ENCODE measurements around the gene RING1. TPM values are rescaled to one million over a fixed set of nuclear protein-coding genes. Genes with fewer than 3 reads are reported as not detected.

Gene RING1
- total and polyA plus RNA-seq, 10 of the 15 experiments (the other 5 are each of a cell fraction or from before 2014, with no cell fraction given): 2.0 to 27.2 (median 15.8) TPM

- H3K9ac ChIP-seq (ENCODE audit: control insufficient read depth, insufficient read depth, low read length): no peak overlapping the region
- WGBS (ENCODE audit: insufficient coverage, insufficient replicate concordance, low lambda C conversion rate, missing lambda C conversion rate): 14% methylated on average over 7 of the region's 7 CpGs
- FAIRE-seq (no peak), DNase-seq (ENCODE audit: low read depth, low spot score) (no peak), ATAC-seq (no peak)
- peaks cover under 1 to 9% of the 10 kb centered on the region in 2 experiments; a peak in 1 of 4 replicates for H3K36me3 ChIP-seq (ENCODE audit: control insufficient read depth in 2 of 2, insufficient read depth in 2 of 2, low read length in 1 of 2)
- no peak overlapping the region for H3K4me2 ChIP-seq (ENCODE audit: control insufficient read depth, insufficient read depth)
- H3K4me3 ChIP-seq: no peak overlapping the region
- ChIA-PET POLR2A (interaction anchor here (0.5 kb wide), 1 partner anchor 18 kb away, joined by 5 read pairs; no protein-coding TSS in a partner anchor), SMC1A (ENCODE audit: uncharacterized antibody, unreplicated experiment) (interaction anchor here (1.3 kb wide), 1 partner anchor 30 kb away, joined by 3 read pairs; no protein-coding TSS in a partner anchor), RAD21 (ENCODE audit: unreplicated experiment) (interaction anchor here (1.2 kb wide), 1 partner anchor 59 kb away, joined by 4 read pairs; no protein-coding TSS in a partner anchor), CTCF (interaction anchor here (0.6 to 1.3 kb wide), 5 partner anchors 17 to 58 kb away, joined by 3 read pairs; no protein-coding TSS in a partner anchor)
- no peak overlapping the region for H3K27ac ChIP-seq (ENCODE audit: control insufficient read depth, insufficient read depth)
- intact Hi-C loops (cut with micrococcal nuclease; ENCODE audit: unreplicated experiment): no loop called here
- no peaks in the 10 kb centered on the region for H3K4me1 ChIP-seq (ENCODE audit: control insufficient read depth, insufficient read depth, low read length)
- no peaks in the 10 kb centered on the region for H3K9me3 ChIP-seq (replicated peaks; ENCODE audit: control insufficient read depth, insufficient read depth, low read length)
- BruUV-seq (replicated peaks): no TSS peak
- H3K27me3 ChIP-seq (replicated peaks in 1 of 2; ENCODE audit: control insufficient read depth in 2 of 2, insufficient read depth in 2 of 2, low read length in 1 of 2): peaks cover 2 to 5% of the 10 kb centered on the region in 2 experiments
- H2AFZ ChIP-seq (ENCODE audit: control insufficient read depth, low read depth, low read length): no peak overlapping the region
- H3K79me2 ChIP-seq (ENCODE audit: control insufficient read depth, insufficient read depth, low read length): no peaks in the 10 kb centered on the region
- in situ Hi-C loops (cut with MboI): no loop called here
- no peaks in the 10 kb centered on the region for H4K20me1 ChIP-seq (ENCODE audit: control insufficient read depth, insufficient read depth)
- TF ChIP-seq TCF7 (IDR thresholded peaks at IDR 0.05; ENCODE audit: borderline replicate concordance) (no peak), E2F8 (IDR thresholded peaks at IDR 0.05; ENCODE audit: low read depth, partially characterized antibody) (no peak), POLR2A (IDR thresholded peaks at IDR 0.05; ENCODE audit: low read depth, low read length) (no peak), RELB (IDR thresholded peaks at IDR 0.05; ENCODE audit: low read depth) (no peak), BCL11A (IDR thresholded peaks at IDR 0.05; ENCODE audit: low read depth, low read length) (no peak), FOXM1 (IDR thresholded peaks at IDR 0.05; ENCODE audit: low read depth, low read length) (no peak), SREBF2 (IDR thresholded peaks at IDR 0.05; ENCODE audit: low read length) (no peak), BHLHE40 (IDR thresholded peaks at IDR 0.05; ENCODE audit: borderline replicate concordance in 1 of 2, low read depth in 2 of 2, low read length in 1 of 2) (no peak), MLLT1 (IDR thresholded peaks at IDR 0.05) (no peak), POLR2AphosphoS5 (IDR thresholded peaks at IDR 0.05; ENCODE audit: low read length) (no peak), HDAC6 (IDR thresholded peaks at IDR 0.05; ENCODE audit: unreplicated experiment) (no peak), NFXL1 (IDR thresholded peaks at IDR 0.05; ENCODE audit: borderline replicate concordance) (no peak), WRNIP1 (IDR thresholded peaks at IDR 0.05; ENCODE audit: borderline replicate concordance, low read depth, low read length) (no peak), SMC3 (IDR thresholded peaks at IDR 0.05; ENCODE audit: borderline replicate concordance, low read length) (no peak)
These were observed 18.5 kb upstream of the RING1 start for GRCh38 chr6:33189625-33190448.
